Activated B cell treated with CpG ODN at 0.5 μM for 24 hours (primary cell): ENCODE results near the gene WNK2. TPM values are rescaled to one million over a fixed set of nuclear protein-coding genes. Genes with fewer than 3 reads are reported as not detected.
"Not testable (repeated sequence)": the region's sequence is repeated elsewhere in the genome, so short reads cannot be mapped to it uniquely, and the experiment has no call there.

Experiments used
- ATAC-seq: fragments of 200-7000 bp; cut with Tn5 transposase; one replicate; pipeline ENCODE4 v1.10.0; 2021; ENCODE audit warnings: low read depth, mild to moderate bottlenecking, moderate library complexity
- CTCF ChIA-PET: fragments of 350-600 bp; sonication (Branson Sonifier 250); formaldehyde crosslinking; loops from one replicate; lab custom pipeline; 2021; ENCODE audit warnings: antibody characterized with exemption; lab: Charles Lee
- POLR2A ChIA-PET: fragments of 350-600 bp; sonication (Branson Sonifier 250); formaldehyde crosslinking; loops from one replicate; lab custom pipeline; 2021; ENCODE audit warnings: antibody characterized with exemption; lab: Charles Lee
- DNase-seq: peaks from one replicate; pipeline ENCODE4 v3.0.0; 2022
- H3K27ac Mint-ChIP-seq: one replicate; pipeline ENCODE4 v1.8.0; 2020; ENCODE audit warnings: mixed read lengths
- H3K27me3 Mint-ChIP-seq: one replicate; pipeline ENCODE4 v1.8.0; 2021; ENCODE audit warnings: mixed read lengths
- H3K36me3 Mint-ChIP-seq: one replicate; pipeline ENCODE4 v1.8.0; 2021; ENCODE audit warnings: low read depth, mixed read lengths
- H3K4me1 Mint-ChIP-seq: one replicate; pipeline ENCODE4 v1.8.0; 2021; ENCODE audit warnings: mixed read lengths
- H3K4me3 Mint-ChIP-seq: one replicate; pipeline ENCODE4 v1.8.0; 2020; ENCODE audit warnings: mild to moderate bottlenecking, mixed read lengths
- H3K9me3 Mint-ChIP-seq: one replicate; pipeline ENCODE4 v1.8.0; 2020; ENCODE audit warnings: mixed read lengths
- intact Hi-C: fragments of 100-400 bp; cut with micrococcal nuclease; formaldehyde crosslinking; loops from one replicate; pipeline ENCODE4 v1.15.1; 2024
- total RNA-seq: library from RNA; stranded (reverse); gene quantifications from 2 replicates; pipeline ENCODE4 v1.2.3, GENCODE V29; 2022
- TF ChIP-seq, protein P1 (sequence below): fragments of 200-600 bp; IDR thresholded peaks from one replicate; pipeline ENCODE4 v1.8.0; 2022; ENCODE audit warnings: antibody characterized with exemption, mild to moderate bottlenecking

Gene WNK2
- total RNA-seq, 1 donor from 2014 or later: 0.24 TPM

DNA sequence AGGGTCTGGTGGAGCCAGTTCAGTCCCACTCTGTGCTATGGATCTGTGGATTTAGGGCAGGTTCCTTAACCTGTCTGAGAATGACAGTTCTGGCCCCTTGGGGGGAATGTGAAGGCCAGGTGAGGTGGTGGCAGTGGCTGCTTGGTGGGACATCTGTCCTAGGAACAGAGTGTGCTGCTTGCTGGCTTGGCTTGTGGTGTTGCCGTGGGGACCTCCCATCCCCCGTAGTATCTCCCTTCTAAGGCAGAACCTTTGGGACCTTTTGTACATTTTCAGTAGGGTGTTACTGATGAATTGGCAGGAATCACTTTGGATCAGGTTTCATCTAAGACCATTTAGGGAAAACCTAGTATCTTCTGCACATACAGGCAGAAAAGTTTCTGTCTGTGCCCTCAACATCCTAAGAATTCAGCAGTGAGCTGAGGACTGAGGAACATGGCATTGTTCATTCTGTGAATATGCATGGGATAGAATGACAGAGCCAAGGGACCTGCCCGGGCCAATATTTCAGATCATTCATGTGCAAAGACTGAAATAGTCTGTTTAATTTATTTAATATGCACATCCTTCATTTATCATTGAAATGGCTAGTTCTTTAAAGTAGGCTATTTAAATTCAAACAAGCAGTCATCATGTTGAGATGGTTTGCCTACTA is 64.6 kb downstream of the WNK2 start:
- Mint-ChIP-seq H3K9me3 (no peaks in the 10 kb centered on the region), H3K27me3 (no peaks in the 10 kb centered on the region), H3K36me3 (no peaks in the 10 kb centered on the region), H3K4me3 (no peak overlapping the region), H3K27ac (no peak overlapping the region), H3K4me1 (no peaks in the 10 kb centered on the region)
- DNase-seq (no peak), ATAC-seq (no peak)
- ChIA-PET POLR2A (no interaction called here), CTCF (no interaction called here)
- intact Hi-C loops: no loop called here
- TF ChIP-seq, protein P1, sequence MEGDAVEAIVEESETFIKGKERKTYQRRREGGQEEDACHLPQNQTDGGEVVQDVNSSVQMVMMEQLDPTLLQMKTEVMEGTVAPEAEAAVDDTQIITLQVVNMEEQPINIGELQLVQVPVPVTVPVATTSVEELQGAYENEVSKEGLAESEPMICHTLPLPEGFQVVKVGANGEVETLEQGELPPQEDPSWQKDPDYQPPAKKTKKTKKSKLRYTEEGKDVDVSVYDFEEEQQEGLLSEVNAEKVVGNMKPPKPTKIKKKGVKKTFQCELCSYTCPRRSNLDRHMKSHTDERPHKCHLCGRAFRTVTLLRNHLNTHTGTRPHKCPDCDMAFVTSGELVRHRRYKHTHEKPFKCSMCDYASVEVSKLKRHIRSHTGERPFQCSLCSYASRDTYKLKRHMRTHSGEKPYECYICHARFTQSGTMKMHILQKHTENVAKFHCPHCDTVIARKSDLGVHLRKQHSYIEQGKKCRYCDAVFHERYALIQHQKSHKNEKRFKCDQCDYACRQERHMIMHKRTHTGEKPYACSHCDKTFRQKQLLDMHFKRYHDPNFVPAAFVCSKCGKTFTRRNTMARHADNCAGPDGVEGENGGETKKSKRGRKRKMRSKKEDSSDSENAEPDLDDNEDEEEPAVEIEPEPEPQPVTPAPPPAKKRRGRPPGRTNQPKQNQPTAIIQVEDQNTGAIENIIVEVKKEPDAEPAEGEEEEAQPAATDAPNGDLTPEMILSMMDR: no peak

GRCh38 chr9:93250185-93250584 is 66.2 kb downstream of the WNK2 start:
- no peak for DNase-seq
- no peaks in the 10 kb centered on the region for H3K36me3 Mint-ChIP-seq
- H3K27ac Mint-ChIP-seq: no peak overlapping the region
- CTCF ChIA-PET: no interaction called here
- H3K9me3 Mint-ChIP-seq: no peaks in the 10 kb centered on the region
- TF ChIP-seq, protein P1: no peak
- no peaks in the 10 kb centered on the region for H3K4me1 Mint-ChIP-seq
- no peak overlapping the region for H3K4me3 Mint-ChIP-seq
- ATAC-seq: no peak
- H3K27me3 Mint-ChIP-seq: no peaks in the 10 kb centered on the region
- intact Hi-C loops: no loop called here
- POLR2A ChIA-PET: interaction anchor here (0.7 kb wide), 1 partner anchor 35 kb away, joined by 4 read pairs; no protein-coding TSS in a partner anchor

- H3K9me3 Mint-ChIP-seq, ATAC-seq, H3K4me1 Mint-ChIP-seq, DNase-seq, CTCF ChIA-PET, H3K4me3 Mint-ChIP-seq, H3K27me3 Mint-ChIP-seq, POLR2A ChIA-PET, H3K27ac Mint-ChIP-seq, H3K36me3 Mint-ChIP-seq, intact Hi-C loops: not testable (repeated sequence)
These were observed 67.4 kb downstream of the WNK2 start for GRCh38 chr9:93251309-93251708.

DNA sequence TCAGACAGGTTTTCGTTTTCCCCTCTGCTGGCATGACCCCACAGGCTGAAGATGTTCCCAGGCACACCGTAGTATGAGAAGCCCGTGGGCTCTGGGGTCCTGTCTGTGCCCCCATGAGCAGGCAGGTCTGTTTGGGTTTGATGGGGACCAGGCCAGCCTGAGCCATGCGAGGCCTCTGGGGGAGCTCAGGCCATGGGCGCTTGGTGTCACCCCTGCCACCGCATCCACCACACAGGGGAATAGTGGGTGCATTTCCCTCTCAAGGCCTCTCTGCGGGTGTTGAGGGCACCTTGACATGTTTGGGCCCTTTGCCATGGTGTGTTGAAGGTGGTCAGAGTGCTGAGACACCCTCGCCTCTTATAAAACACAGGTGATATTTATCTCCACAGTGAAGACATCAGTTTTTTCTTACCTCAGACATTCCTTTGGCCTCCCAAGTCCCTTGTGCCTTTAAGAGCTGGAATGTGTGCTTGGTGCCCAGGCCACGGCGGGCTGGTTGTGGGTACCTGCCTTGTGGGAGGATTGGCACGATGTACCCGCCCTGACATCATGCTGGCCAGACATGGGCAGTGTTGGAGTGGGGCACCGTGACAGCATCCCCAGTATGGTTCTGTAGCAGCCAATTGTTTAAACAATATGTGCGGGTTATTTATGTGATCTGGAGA is 68.3 kb downstream of the WNK2 start:
- DNase-seq: no peak
- POLR2A ChIA-PET: no interaction called here
- no peaks in the 10 kb centered on the region for H3K9me3 Mint-ChIP-seq
- no peak for ATAC-seq
- H3K4me3 Mint-ChIP-seq: no peak overlapping the region
- no peaks in the 10 kb centered on the region for H3K27me3 Mint-ChIP-seq
- no peak overlapping the region for H3K27ac Mint-ChIP-seq
- no peaks in the 10 kb centered on the region for H3K36me3 Mint-ChIP-seq
- TF ChIP-seq, protein P1: no peak
- no peaks in the 10 kb centered on the region for H3K4me1 Mint-ChIP-seq
- CTCF ChIA-PET: no interaction called here
- intact Hi-C loops: no loop called here

DNA sequence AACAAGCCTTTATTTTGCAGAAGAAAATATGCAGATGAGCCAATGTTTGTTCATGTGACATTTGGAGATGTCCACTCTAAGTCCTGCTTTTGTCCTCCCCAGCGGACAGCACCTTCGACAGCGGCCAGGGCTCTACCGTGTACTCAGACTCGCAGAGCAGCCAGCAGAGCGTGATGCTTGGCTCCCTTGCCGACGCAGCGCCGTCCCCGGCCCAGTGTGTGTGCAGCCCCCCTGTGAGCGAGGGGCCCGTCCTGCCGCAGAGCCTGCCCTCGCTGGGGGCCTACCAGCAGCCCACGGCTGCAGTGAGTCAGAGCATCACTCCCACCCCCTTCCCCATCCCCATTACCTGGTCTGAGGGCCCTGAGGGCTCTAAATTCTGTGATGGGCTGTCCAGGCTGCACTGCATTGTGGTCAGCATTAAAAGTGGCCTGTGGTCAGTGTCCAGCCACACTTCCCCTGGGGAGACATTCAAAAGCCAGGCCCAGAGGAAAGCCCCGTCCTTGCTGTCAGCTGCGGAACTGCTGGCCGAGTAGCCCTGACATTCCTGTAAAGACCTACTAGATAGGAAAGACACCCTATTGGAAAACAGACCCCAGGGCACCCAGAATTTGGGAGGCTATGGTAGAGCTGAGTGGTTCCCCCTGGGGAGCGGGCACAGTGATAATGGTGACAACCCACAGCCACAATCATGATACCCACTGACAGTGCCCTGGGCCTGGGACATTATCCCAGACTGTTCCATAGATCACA is 69.0 kb downstream of the WNK2 start:
- Mint-ChIP-seq H3K4me1 (no peaks in the 10 kb centered on the region), H3K27ac (no peak overlapping the region), H3K4me3 (no peak overlapping the region), H3K9me3 (no peaks in the 10 kb centered on the region), H3K36me3 (no peaks in the 10 kb centered on the region), H3K27me3 (no peaks in the 10 kb centered on the region)
- no peak for DNase-seq
- POLR2A ChIA-PET: no interaction called here
- CTCF ChIA-PET: no interaction called here
- intact Hi-C loops: no loop called here
- no peak for ATAC-seq
- TF ChIP-seq, protein P1: no peak
